ENCODE data around the gene BTBD16. TPM values are rescaled to one million over a fixed set of nuclear protein-coding genes. Genes with fewer than 3 reads are reported as not detected.

BTBD16 gene
- total RNA-seq, 2 experiments from 2014 or later, result not detected

DNA sequence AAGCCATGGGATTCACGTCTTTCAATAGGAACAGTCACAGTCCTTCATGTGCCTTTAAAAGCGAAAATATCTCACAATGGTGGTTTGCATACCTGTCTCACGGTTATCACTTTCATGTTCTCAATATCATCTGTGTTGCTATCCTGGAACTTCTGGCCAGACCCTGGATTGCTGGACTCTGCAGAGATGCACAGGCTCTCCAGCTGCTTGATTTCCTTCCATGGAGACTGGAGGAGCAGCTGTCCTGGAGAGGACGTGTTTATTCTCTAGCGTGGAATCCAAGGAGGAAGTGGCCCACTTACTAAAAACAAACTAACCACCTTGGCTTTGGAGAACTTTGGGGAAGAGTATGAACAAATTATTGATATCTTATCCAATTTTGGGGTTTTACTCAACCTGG is 16.5 kb downstream of the BTBD16 start:
- CTCF ChIA-PET, result no interaction called here
- no peak overlapping the region for H3K27ac Mint-ChIP-seq
- POLR2A ChIA-PET, result no interaction called here
- no peaks in the 10 kb centered on the region for H3K9me3 Mint-ChIP-seq
- H3K4me3 Mint-ChIP-seq, result no peak overlapping the region
- peaks cover 4% of the 10 kb centered on the region for H3K4me1 Mint-ChIP-seq
- H3K36me3 Mint-ChIP-seq (ENCODE audit: low read depth), result no peaks in the 10 kb centered on the region
- peaks cover 6% of the 10 kb centered on the region for H3K27me3 Mint-ChIP-seq
- no peak for DNase-seq

DNA sequence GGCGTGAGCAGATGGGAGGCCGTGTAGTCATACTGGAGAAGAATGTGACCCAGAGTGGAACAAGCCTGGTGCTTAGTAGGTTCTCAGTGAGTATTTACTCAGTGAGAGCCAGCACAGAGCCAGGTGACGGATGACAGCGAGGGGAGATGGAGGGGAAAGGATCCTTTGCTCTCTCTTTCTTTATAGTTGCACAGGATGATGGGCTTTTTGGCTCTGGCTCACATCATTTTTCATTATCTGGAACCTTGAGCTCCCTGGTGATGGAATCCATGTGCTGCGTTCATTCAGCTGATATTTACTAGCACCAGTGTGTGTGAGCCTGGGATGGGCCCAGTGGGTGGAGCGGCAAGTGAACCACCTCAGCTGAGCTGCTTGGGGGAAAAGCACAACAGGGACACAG is 17.2 kb downstream of the BTBD16 start:
- Mint-ChIP-seq H3K9me3 (no peaks in the 10 kb centered on the region), H3K36me3 (ENCODE audit: low read depth) (no peaks in the 10 kb centered on the region), H3K27ac (no peak overlapping the region), H3K4me3 (no peak overlapping the region), H3K27me3 (peaks cover 2% of the 10 kb centered on the region), H3K4me1 (peaks cover 9% of the 10 kb centered on the region)
- POLR2A ChIA-PET, result no interaction called here
- CTCF ChIA-PET, result no interaction called here
- no peak for DNase-seq

- Mint-ChIP-seq H3K9me3 (no peaks in the 10 kb centered on the region), H3K27me3 (peaks cover 2% of the 10 kb centered on the region), H3K27ac (no peak overlapping the region), H3K36me3 (ENCODE audit: low read depth) (no peaks in the 10 kb centered on the region), H3K4me3 (no peak overlapping the region), H3K4me1 (peaks cover 15% of the 10 kb centered on the region)
- ChIA-PET POLR2A (no interaction called here), CTCF (no interaction called here)
- DNase-seq, result no peak
Observed at GRCh38 chr10:122288917-122289316, 17.8 kb downstream of the BTBD16 start.

GRCh38 chr10:122290334-122290733 is 19.2 kb downstream of the BTBD16 start:
- DNase-seq, result no peak
- no peaks in the 10 kb centered on the region for H3K36me3 Mint-ChIP-seq (ENCODE audit: low read depth)
- peaks cover 3% of the 10 kb centered on the region for H3K27me3 Mint-ChIP-seq
- ChIA-PET POLR2A (no interaction called here), CTCF (no interaction called here)
- no peaks in the 10 kb centered on the region for H3K9me3 Mint-ChIP-seq
- peaks cover 29% of the 10 kb centered on the region for H3K4me1 Mint-ChIP-seq
- H3K27ac Mint-ChIP-seq, result no peak overlapping the region
- H3K4me3 Mint-ChIP-seq, result no peak overlapping the region

DNA sequence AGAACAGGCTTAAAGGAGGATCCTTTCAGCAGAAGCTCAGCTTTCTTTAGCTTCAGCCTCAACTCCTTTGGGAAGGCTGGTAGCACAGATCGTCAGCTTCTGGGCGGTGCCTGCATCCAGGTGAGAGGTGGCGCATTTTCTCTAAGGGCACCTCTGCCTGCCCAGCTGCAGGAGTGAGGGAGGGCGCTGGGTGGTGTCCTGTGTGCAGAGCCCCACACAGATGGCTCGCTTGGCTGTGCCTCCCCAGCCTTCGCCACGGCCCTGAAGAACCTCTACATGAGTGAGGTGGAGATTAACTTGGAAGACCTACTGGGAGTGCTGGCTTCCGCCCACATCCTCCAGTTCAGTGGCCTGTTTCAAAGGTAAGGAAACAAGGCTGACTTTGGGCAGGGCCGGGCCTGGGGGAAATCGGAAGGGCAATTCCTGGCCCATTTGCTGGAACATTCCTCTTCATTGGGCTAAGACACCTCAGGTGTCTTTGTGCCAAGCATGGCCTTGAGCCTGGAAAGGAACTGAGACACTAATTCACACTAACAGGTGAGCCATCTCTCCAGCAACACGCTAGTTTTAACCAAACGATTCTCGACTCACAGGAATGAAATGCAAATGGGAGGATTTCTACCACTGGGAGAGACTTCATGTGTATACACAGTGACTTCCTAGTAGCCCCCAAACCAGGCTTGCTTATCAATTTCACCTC is 19.9 kb downstream of the BTBD16 start:
- no peak for DNase-seq
- Mint-ChIP-seq H3K36me3 (ENCODE audit: low read depth) (no peaks in the 10 kb centered on the region), H3K27ac (no peak overlapping the region), H3K9me3 (no peaks in the 10 kb centered on the region), H3K27me3 (peaks cover 8% of the 10 kb centered on the region), H3K4me3 (no peak overlapping the region), H3K4me1 (peaks cover 35% of the 10 kb centered on the region)
- CTCF ChIA-PET, result no interaction called here
- POLR2A ChIA-PET, result no interaction called here

DNA sequence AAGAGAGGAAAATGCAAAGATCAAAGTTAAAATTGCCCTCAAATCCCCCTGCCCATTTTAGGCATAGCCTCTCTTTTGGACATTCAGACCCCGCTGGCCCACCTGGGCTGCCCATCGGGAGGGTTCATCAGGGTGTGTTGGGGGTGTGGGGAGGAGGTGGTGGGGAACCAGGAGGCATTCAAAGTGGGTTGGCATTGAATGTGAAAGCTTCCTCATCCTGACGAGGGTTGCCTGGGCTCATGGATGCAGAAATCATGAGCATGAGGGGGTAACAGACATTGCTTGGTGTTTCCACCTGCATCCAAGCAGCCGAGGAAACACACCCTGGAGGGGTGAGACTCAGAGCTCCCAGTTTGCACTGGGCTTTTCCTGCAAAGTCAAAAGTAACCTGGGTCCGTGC is 20.6 kb downstream of the BTBD16 start:
- H3K9me3 Mint-ChIP-seq, result no peaks in the 10 kb centered on the region
- H3K4me1 Mint-ChIP-seq, result peaks cover 35% of the 10 kb centered on the region
- no peaks in the 10 kb centered on the region for H3K36me3 Mint-ChIP-seq (ENCODE audit: low read depth)
- no peak overlapping the region for H3K4me3 Mint-ChIP-seq
- no peak overlapping the region for H3K27ac Mint-ChIP-seq
- peaks cover 13% of the 10 kb centered on the region for H3K27me3 Mint-ChIP-seq
- DNase-seq, result no peak
- CTCF ChIA-PET, result no interaction called here
- POLR2A ChIA-PET, result no interaction called here

DNA sequence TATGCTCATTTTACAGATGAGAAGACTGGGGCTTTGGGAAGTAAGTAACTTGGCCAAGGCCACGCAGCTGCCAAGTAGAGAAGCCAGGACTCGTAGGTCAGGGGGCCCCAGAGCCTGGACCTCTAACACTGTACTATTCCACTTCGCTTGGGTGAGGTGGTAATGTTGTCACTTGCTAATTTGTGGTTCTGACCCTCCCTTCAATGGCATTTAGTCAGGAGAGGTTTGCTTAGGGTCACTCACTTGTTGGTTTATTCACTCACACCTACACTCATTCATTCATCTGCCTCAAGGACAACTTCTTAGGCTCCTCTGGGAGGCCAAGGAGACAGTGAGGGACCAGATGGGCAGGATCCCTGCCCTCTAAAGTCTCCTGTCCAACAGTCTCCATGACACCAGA is 21.3 kb downstream of the BTBD16 start:
- Mint-ChIP-seq H3K27me3 (peaks cover 16% of the 10 kb centered on the region), H3K9me3 (no peaks in the 10 kb centered on the region), H3K27ac (no peak overlapping the region), H3K4me1 (peaks cover 35% of the 10 kb centered on the region), H3K36me3 (ENCODE audit: low read depth) (no peaks in the 10 kb centered on the region), H3K4me3 (no peak overlapping the region)
- ChIA-PET CTCF (no interaction called here), POLR2A (no interaction called here)
- no peak for DNase-seq

GRCh38 chr10:122293156-122293960 is 22.3 kb downstream of the BTBD16 start:
- ChIA-PET CTCF (interaction anchor here (1.0 to 1.6 kb wide), 3 partner anchors 14 to 142 kb away, joined by 3 to 5 read pairs (median 4); no protein-coding TSS in a partner anchor), POLR2A (no interaction called here)
- no peak overlapping the region for H3K4me3 Mint-ChIP-seq
- no peaks in the 10 kb centered on the region for H3K9me3 Mint-ChIP-seq
- H3K27ac Mint-ChIP-seq, result no peak overlapping the region
- no peak for DNase-seq
- H3K4me1 Mint-ChIP-seq, result peaks cover 35% of the 10 kb centered on the region
- H3K27me3 Mint-ChIP-seq, result peaks cover 18% of the 10 kb centered on the region
- no peaks in the 10 kb centered on the region for H3K36me3 Mint-ChIP-seq (ENCODE audit: low read depth)

- H3K27ac Mint-ChIP-seq, result no peak overlapping the region
- H3K9me3 Mint-ChIP-seq, result no peaks in the 10 kb centered on the region
- no peak overlapping the region for H3K4me3 Mint-ChIP-seq
- ChIA-PET CTCF (interaction anchor here (1.0 to 1.6 kb wide), 4 partner anchors 14 to 141 kb away, joined by 3 to 5 read pairs (median 4); no protein-coding TSS in a partner anchor), POLR2A (no interaction called here)
- peaks cover 37% of the 10 kb centered on the region for H3K4me1 Mint-ChIP-seq
- H3K36me3 Mint-ChIP-seq (ENCODE audit: low read depth), result no peaks in the 10 kb centered on the region
- H3K27me3 Mint-ChIP-seq, result peaks cover 19% of the 10 kb centered on the region
- no peak for DNase-seq
Observed at GRCh38 chr10:122293961-122294380, 22.9 kb downstream of the BTBD16 start.

DNA sequence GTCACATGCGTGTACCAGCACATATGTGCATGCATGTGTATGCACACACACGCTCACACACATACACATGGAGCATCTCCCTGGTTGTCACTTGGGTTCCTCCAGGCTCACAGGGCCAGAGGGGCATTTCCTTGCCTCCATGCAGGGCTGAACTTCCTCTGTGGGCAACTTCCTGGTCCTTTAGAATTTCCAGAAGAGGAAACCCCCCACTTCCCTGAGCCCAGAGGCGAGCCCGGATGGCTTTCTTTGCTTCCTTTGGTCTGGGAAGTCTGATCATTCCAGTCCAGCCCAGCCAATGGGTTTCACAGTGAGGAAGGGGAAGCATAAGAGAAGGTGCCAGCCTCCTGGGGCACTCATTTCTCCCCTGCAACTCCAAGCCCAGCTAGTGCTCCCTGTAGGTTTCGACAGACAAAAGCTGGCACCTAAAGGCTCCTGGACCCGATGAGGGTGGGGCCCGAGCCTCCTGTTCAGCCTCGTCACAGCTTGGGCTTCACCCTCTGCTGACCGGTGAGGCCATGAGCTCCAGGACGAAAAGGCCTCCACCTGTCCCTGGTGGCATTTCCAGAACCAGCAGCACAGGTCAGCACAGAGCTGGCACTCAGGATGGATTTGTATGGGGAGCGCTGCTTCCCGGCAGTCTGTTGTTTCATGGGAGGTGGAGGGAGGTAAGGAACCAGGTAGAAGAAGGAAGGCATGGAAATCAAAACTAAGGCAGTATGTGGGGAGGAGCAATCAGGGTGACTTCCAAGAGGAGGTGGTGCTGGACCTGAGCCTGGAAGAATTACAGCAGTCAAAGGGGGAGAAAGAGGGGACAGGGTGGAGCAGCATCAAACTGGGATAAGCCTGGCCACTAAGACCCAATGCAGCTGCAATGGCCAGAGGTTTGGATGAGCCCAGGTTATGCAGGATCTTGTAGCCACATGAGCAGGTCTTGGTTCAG is 23.7 kb downstream of the BTBD16 start:
- H3K36me3 Mint-ChIP-seq (ENCODE audit: low read depth), result no peaks in the 10 kb centered on the region
- H3K4me3 Mint-ChIP-seq, result no peak overlapping the region
- H3K4me1 Mint-ChIP-seq, result peaks cover 39% of the 10 kb centered on the region
- H3K27me3 Mint-ChIP-seq, result peaks cover 21% of the 10 kb centered on the region
- CTCF ChIA-PET, result interaction anchor here (1.2 to 5.6 kb wide), 3 partner anchors 27 to 140 kb away, joined by 3 to 87 read pairs (median 3); no protein-coding TSS in a partner anchor
- POLR2A ChIA-PET, result no interaction called here
- no peaks in the 10 kb centered on the region for H3K9me3 Mint-ChIP-seq
- DNase-seq, result no peak
- peak overlapping the region; percentile 32 for H3K27ac Mint-ChIP-seq

GRCh38 chr10:122295451-122295809 is 24.3 kb downstream of the BTBD16 start:
- peaks cover 21% of the 10 kb centered on the region for H3K27me3 Mint-ChIP-seq
- CTCF ChIA-PET, result interaction anchor here (0.9 to 5.6 kb wide), 2 partner anchors 139 to 270 kb away, joined by 4 to 87 read pairs; no protein-coding TSS in a partner anchor

GRCh38 chr10:122296363-122297120 is 25.4 kb downstream of the BTBD16 start:
- no peaks in the 10 kb centered on the region for H3K36me3 Mint-ChIP-seq (ENCODE audit: low read depth)
- CTCF ChIA-PET, result interaction anchor here (0.7 to 5.6 kb wide), 4 partner anchors 26 to 269 kb away, joined by 3 to 87 read pairs (median 9); partner anchors contain the start of gene BTBD16
- peaks cover 44% of the 10 kb centered on the region for H3K4me1 Mint-ChIP-seq
- POLR2A ChIA-PET, result no interaction called here
- H3K27ac Mint-ChIP-seq, result no peak overlapping the region
- DNase-seq, result no peak
- H3K4me3 Mint-ChIP-seq, result no peak overlapping the region
- H3K9me3 Mint-ChIP-seq, result no peaks in the 10 kb centered on the region
- H3K27me3 Mint-ChIP-seq, result peaks cover 21% of the 10 kb centered on the region

More at GRCh38 chr10:122295451-122295809, 24.3 kb downstream of the BTBD16 start:
- Mint-ChIP-seq H3K4me3 (no peak overlapping the region), H3K27ac (no peak overlapping the region), H3K4me1 (peaks cover 36% of the 10 kb centered on the region), H3K36me3 (ENCODE audit: low read depth) (no peaks in the 10 kb centered on the region), H3K9me3 (no peaks in the 10 kb centered on the region)
- POLR2A ChIA-PET, result no interaction called here
- DNase-seq, result peak; percentile 40

Data from activated CD4-positive, alpha-beta memory T cell treated with anti-CD3 and anti-CD28 coated beads, Interleukin-2, amount 10 ng/mL, durations not matched to agents 7 days and 5 days (primary cell).